HK-2 (cell line): ENCODE results near the gene IL1RAPL2.
"Not testable (repeated sequence)": the region's sequence is repeated elsewhere in the genome, so short reads cannot be mapped to it uniquely, and the experiment has no call there.

Experiments used
- DNase-seq: peaks from one replicate; pipeline ENCODE4 v3.0.0-alpha.2; 2018; ENCODE audit not compliant: unreplicated experiment

IL1RAPL2 gene

GRCh38 chrX:105017641-105018040 lies 451.6 kb downstream of the IL1RAPL2 start:
- DNase-seq: no peak

GRCh38 chrX:105018865-105019264 lies 452.9 kb downstream of the IL1RAPL2 start:
- DNase-seq: no peak

- DNase-seq: not testable (repeated sequence)
Measured at GRCh38 chrX:105028962-105029361, 463.0 kb downstream of the IL1RAPL2 start.

- no peak for DNase-seq
Measured at GRCh38 chrX:105038672-105039328, 472.8 kb downstream of the IL1RAPL2 start.

GRCh38 chrX:105050921-105051320 lies 484.9 kb downstream of the IL1RAPL2 start:
- no peak for DNase-seq

- DNase-seq: no peak
Measured at GRCh38 chrX:105051364-105051763, 485.4 kb downstream of the IL1RAPL2 start.

GRCh38 chrX:105052926-105053325 lies 486.9 kb downstream of the IL1RAPL2 start:
- DNase-seq: no peak

GRCh38 chrX:105063743-105064142 lies 497.7 kb downstream of the IL1RAPL2 start:
- no peak for DNase-seq

GRCh38 chrX:105098201-105098600 lies 532.2 kb downstream of the IL1RAPL2 start:
- DNase-seq: no peak

- no peak for DNase-seq
Measured at GRCh38 chrX:105098812-105099211, 532.8 kb downstream of the IL1RAPL2 start.

GRCh38 chrX:105101378-105101777 lies 535.4 kb downstream of the IL1RAPL2 start:
- DNase-seq: no peak

- no peak for DNase-seq
Measured at GRCh38 chrX:105109936-105110335, 543.9 kb downstream of the IL1RAPL2 start.

GRCh38 chrX:105114554-105115130 lies 548.6 kb downstream of the IL1RAPL2 start:
- DNase-seq: no peak

GRCh38 chrX:105115596-105116320 lies 549.8 kb downstream of the IL1RAPL2 start:
- DNase-seq: not testable (repeated sequence)

GRCh38 chrX:105116486-105116885 lies 550.5 kb downstream of the IL1RAPL2 start:
- DNase-seq: no peak

- no peak for DNase-seq
Measured at GRCh38 chrX:105117621-105118020, 551.6 kb downstream of the IL1RAPL2 start.

GRCh38 chrX:105120463-105120862 lies 554.5 kb downstream of the IL1RAPL2 start:
- no peak for DNase-seq

- no peak for DNase-seq
Measured at GRCh38 chrX:105121186-105121585, 555.2 kb downstream of the IL1RAPL2 start.

- no peak for DNase-seq
Measured at GRCh38 chrX:105126201-105126600, 560.2 kb downstream of the IL1RAPL2 start.

GRCh38 chrX:105134273-105134672 lies 568.3 kb downstream of the IL1RAPL2 start:
- DNase-seq: no peak

- DNase-seq: no peak
Measured at GRCh38 chrX:105136786-105137185, 570.8 kb downstream of the IL1RAPL2 start.

- no peak for DNase-seq
Measured at GRCh38 chrX:105150036-105150435, 584.0 kb downstream of the IL1RAPL2 start.

GRCh38 chrX:105150557-105150956 lies 584.6 kb downstream of the IL1RAPL2 start:
- DNase-seq: no peak
